Measurements from ENCODE around the gene KRTAP2-3.

GRCh38 chr17:41020336-41020735 lies 39.6 kb downstream of the KRTAP2-3 start:
- TF ChIP-seq POLR2A (IDR thresholded peaks at IDR 0.05; ENCODE audit: low read depth) (no peak), EP300 (IDR thresholded peaks at IDR 0.05) (no peak), POLR2AphosphoS5 (IDR thresholded peaks at IDR 0.05) (no peak)
- TF ChIP-seq, protein P1, sequence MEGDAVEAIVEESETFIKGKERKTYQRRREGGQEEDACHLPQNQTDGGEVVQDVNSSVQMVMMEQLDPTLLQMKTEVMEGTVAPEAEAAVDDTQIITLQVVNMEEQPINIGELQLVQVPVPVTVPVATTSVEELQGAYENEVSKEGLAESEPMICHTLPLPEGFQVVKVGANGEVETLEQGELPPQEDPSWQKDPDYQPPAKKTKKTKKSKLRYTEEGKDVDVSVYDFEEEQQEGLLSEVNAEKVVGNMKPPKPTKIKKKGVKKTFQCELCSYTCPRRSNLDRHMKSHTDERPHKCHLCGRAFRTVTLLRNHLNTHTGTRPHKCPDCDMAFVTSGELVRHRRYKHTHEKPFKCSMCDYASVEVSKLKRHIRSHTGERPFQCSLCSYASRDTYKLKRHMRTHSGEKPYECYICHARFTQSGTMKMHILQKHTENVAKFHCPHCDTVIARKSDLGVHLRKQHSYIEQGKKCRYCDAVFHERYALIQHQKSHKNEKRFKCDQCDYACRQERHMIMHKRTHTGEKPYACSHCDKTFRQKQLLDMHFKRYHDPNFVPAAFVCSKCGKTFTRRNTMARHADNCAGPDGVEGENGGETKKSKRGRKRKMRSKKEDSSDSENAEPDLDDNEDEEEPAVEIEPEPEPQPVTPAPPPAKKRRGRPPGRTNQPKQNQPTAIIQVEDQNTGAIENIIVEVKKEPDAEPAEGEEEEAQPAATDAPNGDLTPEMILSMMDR (IDR thresholded peaks at IDR 0.05), result no peak
